ENCODE measurements around the gene RAVER1.

DNA sequence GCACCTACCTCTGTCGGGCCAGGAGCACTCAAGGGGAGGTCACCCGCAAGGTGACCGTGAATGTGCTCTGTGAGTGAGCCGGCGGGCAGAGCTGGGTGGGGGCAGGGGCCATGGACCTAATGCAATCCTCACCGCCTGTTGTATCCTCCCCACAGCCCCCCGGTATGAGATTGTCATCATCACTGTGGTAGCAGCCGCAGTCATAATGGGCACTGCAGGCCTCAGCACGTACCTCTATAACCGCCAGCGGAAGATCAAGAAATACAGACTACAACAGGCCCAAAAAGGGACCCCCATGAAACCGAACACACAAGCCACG lies 48.4 kb downstream of the RAVER1 start:
- TF ChIP-seq POLR2A (IDR thresholded peaks at IDR 0.05; ENCODE audit: low read depth) = no peak
- TF ChIP-seq, protein P1, sequence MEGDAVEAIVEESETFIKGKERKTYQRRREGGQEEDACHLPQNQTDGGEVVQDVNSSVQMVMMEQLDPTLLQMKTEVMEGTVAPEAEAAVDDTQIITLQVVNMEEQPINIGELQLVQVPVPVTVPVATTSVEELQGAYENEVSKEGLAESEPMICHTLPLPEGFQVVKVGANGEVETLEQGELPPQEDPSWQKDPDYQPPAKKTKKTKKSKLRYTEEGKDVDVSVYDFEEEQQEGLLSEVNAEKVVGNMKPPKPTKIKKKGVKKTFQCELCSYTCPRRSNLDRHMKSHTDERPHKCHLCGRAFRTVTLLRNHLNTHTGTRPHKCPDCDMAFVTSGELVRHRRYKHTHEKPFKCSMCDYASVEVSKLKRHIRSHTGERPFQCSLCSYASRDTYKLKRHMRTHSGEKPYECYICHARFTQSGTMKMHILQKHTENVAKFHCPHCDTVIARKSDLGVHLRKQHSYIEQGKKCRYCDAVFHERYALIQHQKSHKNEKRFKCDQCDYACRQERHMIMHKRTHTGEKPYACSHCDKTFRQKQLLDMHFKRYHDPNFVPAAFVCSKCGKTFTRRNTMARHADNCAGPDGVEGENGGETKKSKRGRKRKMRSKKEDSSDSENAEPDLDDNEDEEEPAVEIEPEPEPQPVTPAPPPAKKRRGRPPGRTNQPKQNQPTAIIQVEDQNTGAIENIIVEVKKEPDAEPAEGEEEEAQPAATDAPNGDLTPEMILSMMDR (IDR thresholded peaks at IDR 0.05) = no peak
